Gastrocnemius medialis (tissue), 4 donors: ENCODE measurements around the gene MYH16.

ENCODE experiments used
- POLR2A ChIP-seq, 2 donors: fragments of 450-650 bp; IDR thresholded peaks; one replicate each; pipeline ENCODE4 v1.6.1; 2017; ENCODE audit warnings: antibody characterized with exemption in 2 of 2, mild to moderate bottlenecking in 2 of 2, moderate library complexity in 2 of 2
- TF ChIP-seq, protein P1 (sequence below), 5 experiments: fragments of 450-650 bp in 3 of 5; fragments of 200-600 bp in 2 of 5; sonication (generic) in 2 of 5; IDR thresholded peaks in 4 of 5; conservative IDR thresholded peaks in 1 of 5; 1 replicate in 4 of 5; 2 replicates in 1 of 5; pipeline ENCODE4 v1.5.1; 2016 to 2019; ENCODE audit warnings: antibody characterized with exemption in 5 of 5, mild to moderate bottlenecking in 3 of 5, moderate library complexity in 3 of 5

DNA sequence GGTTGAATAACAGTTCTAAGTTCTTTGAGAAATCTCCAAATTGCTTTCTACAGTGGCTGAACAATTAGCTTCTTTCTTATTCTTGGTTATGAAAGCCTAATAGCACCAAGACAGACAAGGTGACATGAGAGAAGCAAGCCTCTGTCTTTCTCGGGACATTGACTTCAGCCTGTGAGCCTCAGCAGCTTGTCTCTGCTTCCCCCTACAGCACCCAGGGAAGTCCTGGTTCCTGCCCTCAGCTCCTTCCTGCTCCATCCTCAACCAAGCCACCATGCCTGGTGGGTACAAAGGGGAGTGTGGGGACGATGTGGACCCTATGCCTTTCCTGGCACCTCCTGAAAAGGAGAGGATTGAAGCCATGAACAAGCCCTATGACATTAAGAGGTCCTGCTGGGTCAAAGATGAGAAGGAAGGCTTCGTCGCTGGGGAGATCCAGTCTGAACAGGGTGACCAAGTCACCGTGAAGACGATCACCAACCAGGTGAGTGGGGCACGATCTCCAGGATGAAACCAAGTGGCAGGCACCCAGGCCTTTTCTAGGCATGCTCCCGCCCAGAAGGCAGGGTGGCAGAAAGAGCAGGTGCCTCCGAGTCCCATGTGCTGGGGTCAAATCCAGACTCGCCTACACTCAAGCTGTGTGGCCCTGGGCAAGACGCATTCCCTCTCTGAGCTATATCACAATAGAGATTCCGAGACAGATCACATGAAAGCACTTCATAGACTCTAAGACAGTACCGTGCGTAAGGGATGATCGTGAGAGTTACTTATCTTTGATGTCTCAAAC is 33.9 kb upstream of the MYH16 start:
- no peak for TF ChIP-seq POLR2A (IDR thresholded peaks at IDR 0.05)
- TF ChIP-seq, protein P1, sequence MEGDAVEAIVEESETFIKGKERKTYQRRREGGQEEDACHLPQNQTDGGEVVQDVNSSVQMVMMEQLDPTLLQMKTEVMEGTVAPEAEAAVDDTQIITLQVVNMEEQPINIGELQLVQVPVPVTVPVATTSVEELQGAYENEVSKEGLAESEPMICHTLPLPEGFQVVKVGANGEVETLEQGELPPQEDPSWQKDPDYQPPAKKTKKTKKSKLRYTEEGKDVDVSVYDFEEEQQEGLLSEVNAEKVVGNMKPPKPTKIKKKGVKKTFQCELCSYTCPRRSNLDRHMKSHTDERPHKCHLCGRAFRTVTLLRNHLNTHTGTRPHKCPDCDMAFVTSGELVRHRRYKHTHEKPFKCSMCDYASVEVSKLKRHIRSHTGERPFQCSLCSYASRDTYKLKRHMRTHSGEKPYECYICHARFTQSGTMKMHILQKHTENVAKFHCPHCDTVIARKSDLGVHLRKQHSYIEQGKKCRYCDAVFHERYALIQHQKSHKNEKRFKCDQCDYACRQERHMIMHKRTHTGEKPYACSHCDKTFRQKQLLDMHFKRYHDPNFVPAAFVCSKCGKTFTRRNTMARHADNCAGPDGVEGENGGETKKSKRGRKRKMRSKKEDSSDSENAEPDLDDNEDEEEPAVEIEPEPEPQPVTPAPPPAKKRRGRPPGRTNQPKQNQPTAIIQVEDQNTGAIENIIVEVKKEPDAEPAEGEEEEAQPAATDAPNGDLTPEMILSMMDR (IDR thresholded peaks at IDR 0.05 in 4 of 5, conservative IDR thresholded peaks at IDR 0.05 in 1 of 5), result no peak
